Progenitor cell of endocrine pancreas (in vitro differentiated cells): ENCODE data around the gene TRIM63. TPM values are rescaled to one million over a fixed set of nuclear protein-coding genes. Genes with fewer than 3 reads are reported as not detected.

Experiments used
- DNase-seq: peaks from one replicate; pipeline ENCODE4 v3.0.0; 2021; ENCODE audit warnings: low spot score; ENCODE audit not compliant: unreplicated experiment
- H3K27ac Mint-ChIP-seq: 2 replicates; pipeline ENCODE4 v1.8.0; 2021; ENCODE audit warnings: mild to moderate bottlenecking, moderate library complexity, mixed read lengths
- H3K27me3 Mint-ChIP-seq: 2 replicates; pipeline ENCODE4 v1.8.0; 2021; ENCODE audit warnings: mixed read lengths
- H3K36me3 Mint-ChIP-seq: 2 replicates; pipeline ENCODE4 v1.8.0; 2022; ENCODE audit warnings: mixed read lengths; ENCODE audit not compliant: insufficient read depth
- H3K4me1 Mint-ChIP-seq: 2 replicates; pipeline ENCODE4 v1.8.0; 2021; ENCODE audit warnings: low read depth, mixed read lengths
- H3K4me3 Mint-ChIP-seq: 2 replicates; pipeline ENCODE4 v1.8.0; 2021; ENCODE audit warnings: low read depth, mild to moderate bottlenecking, moderate library complexity, mixed read lengths
- H3K9me3 Mint-ChIP-seq: 2 replicates; pipeline ENCODE4 v1.8.0; 2021; ENCODE audit warnings: low read depth, mixed read lengths
- CTCF ChIP-seq: fragments of 200-600 bp; sonication (generic); IDR thresholded peaks from one replicate; pipeline ENCODE4 v1.5.0; 2021; ENCODE audit warnings: antibody characterized with exemption, mild to moderate bottlenecking; ENCODE audit not compliant: unreplicated experiment
- total RNA-seq: library from RNA; stranded (reverse); gene quantifications from 2 replicates; pipeline ENCODE4 v1.2.1, GENCODE V29; 2021

Gene TRIM63
- total RNA-seq, 1 donor from 2014 or later: not detected

GRCh38 chr1:26032656-26033357 lies 34.6 kb downstream of the TRIM63 start:
- DNase-seq: no peak

GRCh38 chr1:26031611-26032220 lies 35.7 kb downstream of the TRIM63 start:
- no peak overlapping the region for H3K4me3 Mint-ChIP-seq
- H3K4me1 Mint-ChIP-seq: peaks cover 8% of the 10 kb centered on the region
- peaks cover 18% of the 10 kb centered on the region for H3K27me3 Mint-ChIP-seq
- peak overlapping the region; percentile 49 for H3K27ac Mint-ChIP-seq
- no peaks in the 10 kb centered on the region for H3K36me3 Mint-ChIP-seq
- no peak for DNase-seq
- TF ChIP-seq CTCF: no peak
- no peaks in the 10 kb centered on the region for H3K9me3 Mint-ChIP-seq

More at GRCh38 chr1:26032656-26033357, 34.6 kb downstream of the TRIM63 start:
- Mint-ChIP-seq H3K9me3 (no peaks in the 10 kb centered on the region), H3K36me3 (no peaks in the 10 kb centered on the region), H3K4me1 (peaks cover 8% of the 10 kb centered on the region), H3K27me3 (peaks cover 16% of the 10 kb centered on the region), H3K27ac (no peak overlapping the region), H3K4me3 (no peak overlapping the region)
- no peak for TF ChIP-seq CTCF

GRCh38 chr1:26031196-26031595 lies 36.2 kb downstream of the TRIM63 start:
- no peak for DNase-seq
- no peak for TF ChIP-seq CTCF
- H3K27ac Mint-ChIP-seq: no peak overlapping the region
- H3K4me3 Mint-ChIP-seq: no peak overlapping the region
- no peaks in the 10 kb centered on the region for H3K9me3 Mint-ChIP-seq
- H3K36me3 Mint-ChIP-seq: no peaks in the 10 kb centered on the region
- H3K4me1 Mint-ChIP-seq: peaks cover 8% of the 10 kb centered on the region
- H3K27me3 Mint-ChIP-seq: peaks cover 18% of the 10 kb centered on the region

GRCh38 chr1:26029864-26030481 lies 37.5 kb downstream of the TRIM63 start:
- H3K27me3 Mint-ChIP-seq: peaks cover 18% of the 10 kb centered on the region
- H3K36me3 Mint-ChIP-seq: no peaks in the 10 kb centered on the region
- H3K4me3 Mint-ChIP-seq: no peak overlapping the region
- H3K4me1 Mint-ChIP-seq: peaks cover 8% of the 10 kb centered on the region
- no peak overlapping the region for H3K27ac Mint-ChIP-seq
- DNase-seq: no peak
- TF ChIP-seq CTCF: no peak
- no peaks in the 10 kb centered on the region for H3K9me3 Mint-ChIP-seq

GRCh38 chr1:26029054-26029863 lies 38.2 kb downstream of the TRIM63 start:
- no peak for DNase-seq
- no peak for TF ChIP-seq CTCF
- Mint-ChIP-seq H3K9me3 (no peaks in the 10 kb centered on the region), H3K4me1 (peaks cover 3% of the 10 kb centered on the region), H3K36me3 (no peaks in the 10 kb centered on the region), H3K27me3 (peaks cover 13% of the 10 kb centered on the region), H3K27ac (no peak overlapping the region), H3K4me3 (no peak overlapping the region)
